HG02884 (cell line): ENCODE results near the gene ST3GAL3.

Experiments
- ATAC-seq: cut with Tn5 transposase; IDR thresholded peaks from one replicate; pipeline ENCODE4 v1.9.1; 2021; ENCODE audit warnings: mild to moderate bottlenecking, moderate library complexity; ENCODE audit not compliant: unreplicated experiment

Gene ST3GAL3

GRCh38 chr1:43847290-43847689 is 140.0 kb downstream of the ST3GAL3 start:
- ATAC-seq, result no peak

- ATAC-seq, result no peak
Measured at GRCh38 chr1:43847882-43848281, 140.5 kb downstream of the ST3GAL3 start.

- ATAC-seq, result no peak
Measured at GRCh38 chr1:43849670-43850069, 142.3 kb downstream of the ST3GAL3 start.

- ATAC-seq, result no peak
Measured at GRCh38 chr1:43850591-43851233, 143.4 kb downstream of the ST3GAL3 start.

GRCh38 chr1:43851561-43852338 is 144.4 kb downstream of the ST3GAL3 start:
- ATAC-seq, result no peak

GRCh38 chr1:43853161-43853921 is 146.0 kb downstream of the ST3GAL3 start:
- ATAC-seq, result no peak

GRCh38 chr1:43854473-43854872 is 147.1 kb downstream of the ST3GAL3 start:
- ATAC-seq, result no peak

- no peak for ATAC-seq
Measured at GRCh38 chr1:43856188-43856587, 148.9 kb downstream of the ST3GAL3 start.

- ATAC-seq, result no peak
Measured at GRCh38 chr1:43857163-43857562, 149.8 kb downstream of the ST3GAL3 start.

GRCh38 chr1:43858324-43858723 is 151.0 kb downstream of the ST3GAL3 start:
- ATAC-seq, result no peak

- no peak for ATAC-seq
Measured at GRCh38 chr1:43861337-43861736, 154.0 kb downstream of the ST3GAL3 start.

GRCh38 chr1:43861988-43862735 is 154.8 kb downstream of the ST3GAL3 start:
- no peak for ATAC-seq

- ATAC-seq, result no peak
Measured at GRCh38 chr1:43864111-43865045, 157.0 kb downstream of the ST3GAL3 start.

- no peak for ATAC-seq
Measured at GRCh38 chr1:43866201-43866600, 158.9 kb downstream of the ST3GAL3 start.

- no peak for ATAC-seq
Measured at GRCh38 chr1:43867976-43868740, 160.8 kb downstream of the ST3GAL3 start.

- no peak for ATAC-seq
Measured at GRCh38 chr1:43868741-43869067, 161.4 kb downstream of the ST3GAL3 start.

GRCh38 chr1:43870306-43870705 is 163.0 kb downstream of the ST3GAL3 start:
- ATAC-seq, result no peak

GRCh38 chr1:43871181-43871910 is 164.0 kb downstream of the ST3GAL3 start:
- no peak for ATAC-seq

- no peak for ATAC-seq
Measured at GRCh38 chr1:43872280-43872679, 164.9 kb downstream of the ST3GAL3 start.
